ENCODE results near the gene CCDC68. TPM values are rescaled to one million over a fixed set of nuclear protein-coding genes. Genes with fewer than 3 reads are reported as not detected.

The CCDC68 gene
- total and polyA plus RNA-seq, 7 donors: 1.0 to 2.0 (median 1.6) TPM

DNA sequence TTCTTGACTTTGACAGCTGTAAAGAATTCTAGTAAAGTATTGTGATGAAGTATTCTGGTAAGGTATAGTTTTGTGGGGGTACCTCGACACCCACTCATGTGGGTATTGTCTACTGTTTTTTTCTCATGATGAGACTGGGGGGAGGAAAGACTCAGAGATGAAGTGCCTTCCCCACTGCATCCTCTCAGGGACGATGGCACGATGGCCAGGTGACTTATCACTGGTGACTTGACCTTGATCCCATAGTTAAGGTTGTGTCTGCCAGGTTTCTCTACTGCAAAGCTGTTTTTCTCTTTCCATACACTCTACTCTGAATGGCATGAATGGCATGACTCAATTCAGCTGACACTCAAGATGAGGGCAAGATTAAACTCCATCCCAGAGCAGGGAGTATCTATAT is 936 bp upstream of the CCDC68 start:
- ATAC-seq (no peak), DNase-seq (no peak)
- 85 to 92% (median 86%) methylated on average over 3 of the region's 3 CpGs for WGBS, 3 donors
- H3K9me3 ChIP-seq: no peaks in the 10 kb centered on the region
- no peak overlapping the region for H3K4me3 ChIP-seq
- TF ChIP-seq, protein P1, sequence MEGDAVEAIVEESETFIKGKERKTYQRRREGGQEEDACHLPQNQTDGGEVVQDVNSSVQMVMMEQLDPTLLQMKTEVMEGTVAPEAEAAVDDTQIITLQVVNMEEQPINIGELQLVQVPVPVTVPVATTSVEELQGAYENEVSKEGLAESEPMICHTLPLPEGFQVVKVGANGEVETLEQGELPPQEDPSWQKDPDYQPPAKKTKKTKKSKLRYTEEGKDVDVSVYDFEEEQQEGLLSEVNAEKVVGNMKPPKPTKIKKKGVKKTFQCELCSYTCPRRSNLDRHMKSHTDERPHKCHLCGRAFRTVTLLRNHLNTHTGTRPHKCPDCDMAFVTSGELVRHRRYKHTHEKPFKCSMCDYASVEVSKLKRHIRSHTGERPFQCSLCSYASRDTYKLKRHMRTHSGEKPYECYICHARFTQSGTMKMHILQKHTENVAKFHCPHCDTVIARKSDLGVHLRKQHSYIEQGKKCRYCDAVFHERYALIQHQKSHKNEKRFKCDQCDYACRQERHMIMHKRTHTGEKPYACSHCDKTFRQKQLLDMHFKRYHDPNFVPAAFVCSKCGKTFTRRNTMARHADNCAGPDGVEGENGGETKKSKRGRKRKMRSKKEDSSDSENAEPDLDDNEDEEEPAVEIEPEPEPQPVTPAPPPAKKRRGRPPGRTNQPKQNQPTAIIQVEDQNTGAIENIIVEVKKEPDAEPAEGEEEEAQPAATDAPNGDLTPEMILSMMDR (IDR thresholded peaks at IDR 0.05): no peak
- H3K27ac ChIP-seq: no peak overlapping the region
- no peaks in the 10 kb centered on the region for H3K4me1 ChIP-seq
- H3K27me3 ChIP-seq (ENCODE audit: insufficient read depth in 3 of 3, low read length in 2 of 3): peaks cover 0 to 12% (median 9%) of the 10 kb centered on the region in 3 donors
- intact Hi-C loops (cut with DNase I): no loop called here
- H3K36me3 ChIP-seq (ENCODE audit: insufficient read depth in 1 of 2, low read depth in 1 of 2): no peaks in the 10 kb centered on the region

DNA sequence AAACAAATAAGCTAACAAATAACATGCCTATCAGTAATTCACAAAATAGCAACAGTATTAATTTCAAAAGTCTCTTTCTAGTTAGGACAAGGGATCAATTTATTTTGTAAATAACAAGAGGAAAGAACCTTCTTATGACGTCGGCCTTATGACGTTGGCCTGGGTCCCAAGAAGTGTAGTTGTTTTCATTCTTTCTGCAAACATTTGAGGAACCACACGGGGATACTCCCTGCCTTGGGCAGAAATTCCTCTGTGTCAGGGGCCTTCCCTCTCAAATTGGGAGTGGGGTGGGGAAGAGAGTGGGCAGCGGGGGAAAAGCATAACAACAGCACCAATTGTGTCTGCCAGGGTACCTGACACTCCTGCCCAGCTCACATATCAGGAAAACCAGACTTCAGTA is 1.3 kb downstream of the CCDC68 start:
- DNase-seq: no peak
- Histone ChIP-seq H3K27ac (no peak overlapping the region), H3K4me3 (peak overlapping the region; percentile 62), H3K27me3 (ENCODE audit: insufficient read depth in 3 of 3, low read length in 2 of 3) (peaks cover 0 to 12% (median 8%) of the 10 kb centered on the region in 3 donors), H3K9me3 (no peaks in the 10 kb centered on the region), H3K4me1 (no peaks in the 10 kb centered on the region), H3K36me3 (ENCODE audit: insufficient read depth in 1 of 2, low read depth in 1 of 2) (no peaks in the 10 kb centered on the region)
- ATAC-seq: no peak
- intact Hi-C loops (cut with DNase I): no loop called here
- TF ChIP-seq, protein P1 (IDR thresholded peaks at IDR 0.05): no peak
- WGBS, 3 donors: 42 to 59% (median 53%) methylated on average over 5 of the region's 5 CpGs

DNA sequence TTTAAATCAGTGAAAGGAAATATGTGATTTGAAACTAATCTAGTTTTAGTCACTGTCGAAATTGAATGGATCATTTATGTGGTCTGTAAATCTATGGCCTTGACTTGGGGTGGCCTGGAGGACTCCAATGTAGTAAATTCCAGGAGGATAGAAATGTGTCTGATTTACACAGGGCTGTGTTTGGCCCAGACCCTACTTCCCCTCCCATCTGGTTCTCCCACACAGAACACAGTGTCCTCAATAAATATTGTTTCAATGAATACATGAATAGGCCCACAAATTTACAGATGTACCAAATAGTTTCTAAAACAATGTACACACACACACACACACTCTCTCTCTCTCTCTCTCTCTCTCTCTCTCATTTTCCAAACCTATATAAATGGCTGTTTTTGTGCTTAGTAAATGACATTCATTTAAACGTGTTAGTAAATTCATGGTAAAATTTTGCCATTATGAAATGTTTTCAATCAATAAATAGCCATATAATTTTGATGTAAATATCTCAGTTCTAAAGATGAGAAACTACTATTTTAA is 1.9 kb downstream of the CCDC68 start:
- TF ChIP-seq, protein P1 (IDR thresholded peaks at IDR 0.05): no peak
- intact Hi-C loops (cut with DNase I): no loop called here
- ATAC-seq (no peak), DNase-seq (no peak)
- 53 to 57% (median 54%) methylated on average over 2 of the region's 2 CpGs for WGBS, 3 donors
- no peak overlapping the region for H3K27ac ChIP-seq
- no peaks in the 10 kb centered on the region for H3K9me3 ChIP-seq
- H3K4me1 ChIP-seq: no peaks in the 10 kb centered on the region
- H3K4me3 ChIP-seq: no peak overlapping the region
- peaks cover 0 to 12% (median 8%) of the 10 kb centered on the region in 3 donors for H3K27me3 ChIP-seq (ENCODE audit: insufficient read depth in 3 of 3, low read length in 2 of 3)
- H3K36me3 ChIP-seq (ENCODE audit: insufficient read depth in 1 of 2, low read depth in 1 of 2): no peaks in the 10 kb centered on the region

DNA sequence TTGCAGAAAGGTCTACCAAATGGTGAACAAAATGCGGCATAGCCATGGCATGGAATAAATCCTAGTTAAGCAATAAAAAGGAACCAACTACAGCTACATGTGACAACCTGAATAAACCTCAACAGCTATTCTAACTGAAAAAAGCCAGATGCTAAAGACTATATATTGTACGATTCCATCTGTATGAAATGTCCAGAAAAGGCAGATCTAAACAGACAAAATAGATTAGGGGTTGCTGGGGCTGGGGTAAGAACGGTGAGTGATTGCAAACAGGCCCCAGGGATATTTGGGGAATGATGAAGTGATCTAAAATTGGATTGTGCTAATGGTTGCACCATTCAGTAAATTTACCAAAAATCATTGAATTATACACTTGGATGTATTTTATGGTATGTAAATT is 2.8 kb downstream of the CCDC68 start:
- TF ChIP-seq, protein P1 (IDR thresholded peaks at IDR 0.05): no peak
- Histone ChIP-seq H3K27me3 (ENCODE audit: insufficient read depth in 3 of 3, low read length in 2 of 3) (peaks cover 0 to 12% (median 8%) of the 10 kb centered on the region in 3 donors), H3K36me3 (ENCODE audit: insufficient read depth in 1 of 2, low read depth in 1 of 2) (no peaks in the 10 kb centered on the region), H3K4me1 (no peaks in the 10 kb centered on the region), H3K4me3 (no peak overlapping the region), H3K27ac (no peak overlapping the region), H3K9me3 (no peaks in the 10 kb centered on the region)
- intact Hi-C loops (cut with DNase I): no loop called here
- no peak for ATAC-seq
- 78 to 82% (median 81%) methylated on average over 3 of the region's 3 CpGs for WGBS, 3 donors
- DNase-seq: no peak

DNA sequence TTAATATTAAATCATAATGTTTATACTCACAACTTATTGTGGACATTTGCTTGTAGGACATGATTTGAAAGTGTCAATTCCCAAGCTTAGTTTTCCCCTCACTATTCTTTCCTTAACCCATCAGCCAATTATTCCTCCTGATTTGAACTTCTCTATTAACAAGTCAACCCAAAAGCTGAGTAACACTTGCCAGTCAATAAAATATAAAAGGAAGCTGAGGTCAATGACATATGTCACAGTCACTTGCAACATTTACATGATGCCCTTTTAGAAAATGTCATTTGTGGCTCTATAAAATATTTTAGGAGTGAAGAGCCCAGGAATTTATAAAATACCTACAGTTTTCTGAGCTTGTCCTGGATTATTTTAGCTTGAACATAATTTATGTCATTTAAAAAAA is 7.2 kb downstream of the CCDC68 start:
- ATAC-seq (no peak), DNase-seq (no peak)
- no peak overlapping the region for H3K27ac ChIP-seq
- intact Hi-C loops (cut with DNase I): no loop called here
- TF ChIP-seq, protein P1 (IDR thresholded peaks at IDR 0.05): no peak
- no peaks in the 10 kb centered on the region for H3K9me3 ChIP-seq
- no peaks in the 10 kb centered on the region for H3K36me3 ChIP-seq (ENCODE audit: insufficient read depth in 1 of 2, low read depth in 1 of 2)
- H3K27me3 ChIP-seq (ENCODE audit: insufficient read depth in 3 of 3, low read length in 2 of 3): no peaks in the 10 kb centered on the region
- no peak overlapping the region for H3K4me3 ChIP-seq
- no peaks in the 10 kb centered on the region for H3K4me1 ChIP-seq

Measured in psoas muscle (tissue), 8 donors.